Peyer's patch (tissue), 4 donors: ENCODE results near the gene ATAD5.

ENCODE experiments used
- POLR2A ChIP-seq, 2 donors: fragments of 450-650 bp; IDR thresholded peaks; one replicate each; pipeline ENCODE4 v1.5.1; 2017; ENCODE audit warnings: antibody characterized with exemption in 2 of 2, mild to moderate bottlenecking in 2 of 2, moderate library complexity in 2 of 2
- TF ChIP-seq, protein P1 (sequence below), 6 experiments: fragments of 450-650 bp in 4 of 6; fragments of 200-600 bp in 2 of 6; sonication (generic) in 1 of 6; IDR thresholded peaks; one replicate each; pipeline ENCODE4 v1.5.1; 2017 to 2019; ENCODE audit warnings: antibody characterized with exemption in 6 of 6, mild to moderate bottlenecking in 3 of 6, moderate library complexity in 1 of 6

DNA sequence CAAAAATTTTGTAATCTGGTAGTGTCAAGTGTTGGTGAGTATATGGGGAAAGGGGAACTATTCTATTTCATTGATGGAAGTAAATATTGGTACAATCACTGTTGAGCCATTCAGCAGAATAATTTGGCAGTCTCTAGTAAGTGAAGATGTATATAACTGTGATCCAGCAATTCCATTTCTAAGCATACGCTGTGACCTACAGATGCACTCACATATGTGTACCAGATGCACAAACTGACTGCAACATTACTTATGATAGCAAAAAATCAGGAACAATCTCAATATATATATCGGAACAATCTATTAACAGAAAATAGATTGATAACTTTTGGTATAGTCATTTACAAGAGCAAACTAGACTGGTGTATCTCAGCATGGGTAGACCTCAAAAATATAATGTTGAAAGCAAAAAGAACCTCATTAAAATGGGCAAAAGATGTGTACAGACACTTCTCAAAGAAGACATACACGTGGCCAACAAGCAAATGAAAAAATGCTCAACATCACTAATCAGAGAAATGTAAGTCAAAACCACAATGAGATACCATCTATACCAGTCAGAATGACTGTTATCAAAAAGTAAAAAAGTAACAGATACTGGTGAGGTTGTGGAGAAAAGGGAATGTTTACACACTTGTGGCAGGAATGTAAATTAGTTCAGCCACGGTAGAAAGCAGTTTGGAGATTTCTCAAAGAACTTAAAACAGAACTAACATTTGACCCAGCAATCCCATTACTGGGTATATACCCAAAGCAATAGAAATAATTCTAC lies 110.7 kb downstream of the ATAD5 start:
- TF ChIP-seq, protein P1, sequence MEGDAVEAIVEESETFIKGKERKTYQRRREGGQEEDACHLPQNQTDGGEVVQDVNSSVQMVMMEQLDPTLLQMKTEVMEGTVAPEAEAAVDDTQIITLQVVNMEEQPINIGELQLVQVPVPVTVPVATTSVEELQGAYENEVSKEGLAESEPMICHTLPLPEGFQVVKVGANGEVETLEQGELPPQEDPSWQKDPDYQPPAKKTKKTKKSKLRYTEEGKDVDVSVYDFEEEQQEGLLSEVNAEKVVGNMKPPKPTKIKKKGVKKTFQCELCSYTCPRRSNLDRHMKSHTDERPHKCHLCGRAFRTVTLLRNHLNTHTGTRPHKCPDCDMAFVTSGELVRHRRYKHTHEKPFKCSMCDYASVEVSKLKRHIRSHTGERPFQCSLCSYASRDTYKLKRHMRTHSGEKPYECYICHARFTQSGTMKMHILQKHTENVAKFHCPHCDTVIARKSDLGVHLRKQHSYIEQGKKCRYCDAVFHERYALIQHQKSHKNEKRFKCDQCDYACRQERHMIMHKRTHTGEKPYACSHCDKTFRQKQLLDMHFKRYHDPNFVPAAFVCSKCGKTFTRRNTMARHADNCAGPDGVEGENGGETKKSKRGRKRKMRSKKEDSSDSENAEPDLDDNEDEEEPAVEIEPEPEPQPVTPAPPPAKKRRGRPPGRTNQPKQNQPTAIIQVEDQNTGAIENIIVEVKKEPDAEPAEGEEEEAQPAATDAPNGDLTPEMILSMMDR (IDR thresholded peaks at IDR 0.05), result no peak
- no peak for TF ChIP-seq POLR2A (IDR thresholded peaks at IDR 0.05)
